ENCODE data around the gene RASA3. TPM values are rescaled to one million over a fixed set of nuclear protein-coding genes. Genes with fewer than 3 reads are reported as not detected.

Gene RASA3
- total RNA-seq, 5 donors from 2014 or later (not counting 1 experiment from before 2014, with no cell fraction given) = 223 to 267 (median 238) TPM

Other genes with a start within 250 kb of the RASA3 start
- gene C13orf46, start 158.5 kb downstream of the RASA3 start, total RNA-seq = 10 to 100 TPM; 18.4 to 33.9 (median 25.3) TPM
- gene CFAP97D2, start 46.6 kb upstream of the RASA3 start, total RNA-seq = 1 to 10 TPM in 3 of 5 donors, under 1 TPM in 2; 0.92 to 4.5 (median 2.6) TPM
- 10 to 100 TPM; 61.5 to 97.8 (median 78.8) TPM for gene CDC16, start 102.3 kb upstream of the RASA3 start, total RNA-seq
- 100 to 1,000 TPM in 1 of 5 donors, 10 to 100 TPM in 4; 40.5 to 105 (median 68.0) TPM for gene UPF3A, start 149.0 kb upstream of the RASA3 start, total RNA-seq
- gene CHAMP1, start 181.9 kb upstream of the RASA3 start, total RNA-seq = 10 to 100 TPM; 14.0 to 21.7 (median 18.0) TPM